Glomerular endothelial cell (primary cell): ENCODE results near the gene WFDC2. TPM values are rescaled to one million over a fixed set of nuclear protein-coding genes. Genes with fewer than 3 reads are reported as not detected.
"Not testable (repeated sequence)": the region's sequence is repeated elsewhere in the genome, so short reads cannot be mapped to it uniquely, and the experiment has no call there.

Source experiments
- DNase-seq: peaks from one replicate; pipeline ENCODE4 v3.0.0-alpha.2; 2011; ENCODE audit warnings: low read depth, low spot score; ENCODE audit errors: extremely low read depth
- total RNA-seq: library from RNA; depleted of rRNA; stranded (reverse); fragments of >200 nt; gene quantifications from 2 replicates; pipeline ENCODE4 v1.2.3, GENCODE V29; 2015

WFDC2 gene
- total RNA-seq, 1 donor from 2014 or later, result not detected

DNA sequence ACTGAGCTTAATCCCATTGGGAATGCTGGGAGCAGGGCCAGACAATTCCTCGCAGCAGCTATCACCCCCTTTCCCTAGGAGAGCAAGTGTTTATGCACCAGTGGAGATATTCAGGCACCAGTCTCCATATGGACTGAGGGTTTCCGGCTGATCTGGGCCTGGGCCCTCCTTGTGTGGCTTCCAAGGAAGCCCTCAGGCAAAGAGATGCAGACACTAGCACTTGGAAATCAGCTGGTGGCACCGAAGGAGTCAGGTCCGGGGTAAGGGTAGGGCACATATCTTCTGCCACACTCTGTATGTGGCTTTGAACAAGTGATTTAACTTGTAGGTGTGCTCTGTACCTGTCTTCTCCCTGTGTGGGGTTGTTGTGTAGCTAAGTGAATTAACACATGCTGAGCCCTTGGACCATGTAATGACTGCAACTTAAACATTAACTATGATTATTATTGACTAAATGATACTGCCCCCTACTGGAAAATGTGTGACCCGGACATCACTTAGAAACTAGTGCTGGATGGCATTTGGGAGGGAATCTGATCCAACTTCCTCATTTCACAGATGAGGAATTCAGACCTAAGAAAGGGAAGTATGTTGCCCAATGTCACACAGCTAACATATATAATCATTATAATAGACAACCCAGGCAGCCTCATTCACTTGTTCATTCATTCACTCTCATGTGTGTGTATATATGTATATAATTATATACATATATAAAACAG is 19.3 kb upstream of the WFDC2 start:
- DNase-seq, result no peak

GRCh38 chr20:45452238-45452637 is 17.3 kb upstream of the WFDC2 start:
- DNase-seq, result no peak

DNA sequence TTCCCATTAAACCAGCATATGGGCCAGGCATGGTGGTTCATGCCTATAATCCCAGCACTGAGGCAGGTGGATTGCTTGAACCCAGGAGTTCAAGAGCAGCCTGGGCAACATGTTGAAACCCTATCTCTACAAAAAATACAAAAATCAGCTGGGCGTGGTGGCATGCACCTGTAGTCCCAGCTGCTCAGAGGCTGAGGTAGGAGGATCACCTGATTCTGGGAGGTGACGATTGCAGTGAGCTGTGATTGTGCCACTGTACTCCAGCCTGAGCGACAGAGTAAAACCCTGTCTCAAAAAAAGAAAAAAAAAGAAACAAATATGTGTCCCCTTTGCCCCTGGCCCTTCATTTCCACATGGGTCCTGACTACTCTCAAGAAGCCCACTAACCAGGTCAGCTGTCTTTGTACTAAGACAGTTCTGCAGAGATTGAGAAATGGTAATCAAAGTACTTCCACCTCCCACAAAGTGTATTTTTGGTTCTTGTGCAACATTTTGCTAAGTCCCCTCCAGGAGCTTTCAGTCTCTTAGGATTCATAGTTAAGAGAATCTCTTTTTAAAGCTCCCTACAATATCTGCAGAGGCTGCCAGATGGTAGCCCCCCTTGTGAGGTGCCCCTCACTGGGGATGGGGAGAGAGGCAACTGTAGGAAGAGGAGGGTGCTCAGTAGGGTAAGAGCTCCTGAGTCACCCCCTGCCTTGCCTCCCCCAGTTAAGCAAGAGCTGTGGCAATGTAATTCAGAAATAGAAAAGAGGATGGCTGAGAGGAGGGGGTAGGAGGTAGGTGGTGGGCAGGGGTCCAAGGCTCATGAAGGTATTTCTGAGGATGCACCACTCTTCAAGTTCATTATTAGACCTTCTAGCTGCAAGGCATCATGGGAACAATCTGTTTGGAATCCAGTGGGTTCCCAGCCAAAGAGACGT is 16.5 kb upstream of the WFDC2 start:
- DNase-seq, result no peak

GRCh38 chr20:45456632-45457031 is 12.9 kb upstream of the WFDC2 start:
- no peak for DNase-seq

GRCh38 chr20:45459606-45460005 is 9.9 kb upstream of the WFDC2 start:
- no peak for DNase-seq

DNA sequence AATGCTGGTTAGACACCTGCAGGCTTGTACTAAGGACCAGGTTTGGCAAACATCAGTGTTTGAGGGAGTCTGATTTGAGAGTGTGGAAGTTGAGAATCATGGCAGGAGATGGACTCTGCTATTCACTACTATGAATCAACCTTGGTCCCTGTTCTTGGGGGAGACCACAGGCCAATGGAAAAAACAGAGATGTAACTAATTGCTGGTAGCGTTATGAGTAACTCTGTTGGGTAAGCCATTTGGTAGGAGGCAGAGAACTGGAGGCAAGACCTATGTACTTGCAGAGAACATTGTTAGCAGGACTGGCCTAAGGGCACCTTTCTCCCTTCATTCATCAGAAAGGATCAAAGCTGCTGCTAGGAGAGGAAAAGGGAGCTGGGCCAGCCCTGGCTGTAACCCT is 8.3 kb upstream of the WFDC2 start:
- no peak for DNase-seq

- DNase-seq, result no peak
Measured at GRCh38 chr20:45462711-45463509, 6.6 kb upstream of the WFDC2 start.

GRCh38 chr20:45463709-45464108 is 5.8 kb upstream of the WFDC2 start:
- no peak for DNase-seq

DNA sequence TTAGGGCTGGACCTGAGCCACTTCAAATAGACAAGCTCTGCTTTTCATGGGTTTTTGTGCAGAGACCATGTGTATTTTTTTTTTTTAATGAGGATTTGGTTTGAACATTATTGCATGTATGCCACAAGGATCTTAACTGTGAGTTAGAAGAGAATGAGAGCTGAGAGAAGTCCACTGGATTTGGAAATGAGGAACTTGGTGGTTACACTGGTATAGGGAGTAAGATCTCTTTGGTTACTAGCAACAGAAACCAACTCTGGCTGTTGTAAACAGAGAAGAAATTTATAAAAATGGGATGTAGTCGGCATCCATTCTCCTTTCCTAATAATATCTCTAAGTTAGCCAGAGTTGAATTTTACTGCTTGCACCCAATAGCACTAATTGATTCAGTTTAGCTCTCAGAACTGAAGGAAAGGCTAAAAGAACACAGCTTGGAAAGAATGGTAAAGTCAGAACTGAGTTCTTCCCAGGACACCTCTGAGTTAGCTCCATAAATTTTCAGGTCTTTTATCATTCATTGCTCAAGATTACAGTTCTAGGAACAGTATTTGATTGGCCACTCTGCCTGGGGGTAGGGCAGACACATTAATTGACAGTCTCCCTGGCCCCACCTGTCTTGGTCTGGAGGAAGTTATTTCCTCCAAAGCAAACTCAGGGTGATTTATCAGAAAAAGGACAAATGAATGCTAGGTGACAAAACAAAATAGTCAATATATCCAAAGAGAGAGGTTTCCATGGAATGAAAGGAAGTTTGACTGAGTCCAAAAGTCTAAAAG is 3.9 kb upstream of the WFDC2 start:
- DNase-seq, result no peak

DNA sequence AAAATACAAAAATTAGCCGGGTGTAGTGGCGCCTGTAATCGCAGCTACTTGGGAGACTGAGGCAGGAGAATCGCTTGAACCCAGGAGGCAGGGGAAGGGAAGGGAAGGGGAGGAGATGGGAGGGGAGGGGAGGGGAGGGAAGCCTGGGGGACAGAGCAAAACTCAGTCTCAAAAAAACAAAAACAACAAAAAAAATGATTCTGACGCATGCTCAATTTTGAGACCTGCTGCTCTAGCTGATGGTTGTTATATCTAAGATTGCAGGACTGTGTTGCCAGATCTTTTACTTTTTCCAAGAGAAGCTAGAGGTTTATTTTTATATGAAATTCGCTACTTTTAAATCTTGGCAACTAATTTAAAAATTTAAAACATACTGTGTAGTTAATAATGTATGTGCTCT is 2.4 kb upstream of the WFDC2 start:
- DNase-seq, result no peak

GRCh38 chr20:45467861-45468260 is 1.7 kb upstream of the WFDC2 start:
- DNase-seq, result no peak

- no peak for DNase-seq
Measured at GRCh38 chr20:45470262-45470931, 844 bp downstream of the WFDC2 start.

GRCh38 chr20:45470937-45471336 is 1.4 kb downstream of the WFDC2 start:
- no peak for DNase-seq

DNA sequence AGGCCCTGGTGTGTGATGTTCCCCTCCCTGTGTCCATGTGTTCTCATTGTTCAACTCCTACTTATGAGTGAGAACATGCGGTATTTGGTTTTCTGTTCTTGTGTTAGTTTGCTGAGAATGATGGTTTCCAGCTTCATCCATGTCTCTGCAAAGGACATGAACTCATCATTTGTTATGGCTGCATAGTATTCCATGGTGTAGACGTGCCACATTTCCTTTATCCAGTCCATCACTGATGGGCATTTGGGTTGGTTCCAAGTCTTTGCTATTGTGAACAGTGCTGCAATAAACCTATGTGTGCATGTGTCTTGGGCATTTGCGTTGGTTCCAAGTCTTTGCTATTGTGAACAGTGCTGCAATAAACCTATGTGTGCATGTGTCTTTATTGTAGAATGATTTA is 2.7 kb downstream of the WFDC2 start:
- not testable (repeated sequence) for DNase-seq

DNA sequence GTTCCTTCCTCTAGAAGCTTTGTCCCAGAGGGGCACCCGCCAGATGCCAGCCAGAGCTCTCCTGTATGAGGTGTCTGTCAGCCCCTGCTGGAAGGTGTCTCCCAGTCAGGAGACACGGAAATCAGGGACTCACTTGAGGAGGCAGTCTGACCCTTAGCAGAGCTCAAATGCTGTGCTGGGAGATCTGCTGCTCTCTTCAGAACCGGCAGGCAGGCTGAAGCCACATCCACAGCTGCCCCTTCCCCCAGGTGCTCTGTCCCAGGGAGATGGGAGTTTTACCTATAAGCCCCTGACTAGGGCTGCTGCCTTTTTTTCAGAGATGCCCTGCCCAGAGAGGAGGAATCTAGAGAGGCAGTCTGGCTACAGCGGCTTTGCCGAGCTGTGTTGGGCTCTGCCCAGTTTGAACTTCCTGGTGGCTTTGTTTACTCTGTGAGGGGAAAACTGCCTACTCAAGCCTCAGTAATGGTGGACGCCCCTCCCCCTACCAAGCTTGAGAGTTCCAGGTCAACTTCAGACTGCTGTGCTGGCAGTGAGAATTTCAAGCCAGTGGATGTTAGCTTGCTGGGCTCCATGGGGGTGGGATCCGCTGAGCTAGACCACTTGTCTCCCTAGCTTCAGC is 8.1 kb downstream of the WFDC2 start:
- not testable (repeated sequence) for DNase-seq

- DNase-seq, result no peak
Measured at GRCh38 chr20:45479822-45480221, 10.3 kb downstream of the WFDC2 start.

GRCh38 chr20:45484676-45485075 is 15.1 kb downstream of the WFDC2 start:
- no peak for DNase-seq

DNA sequence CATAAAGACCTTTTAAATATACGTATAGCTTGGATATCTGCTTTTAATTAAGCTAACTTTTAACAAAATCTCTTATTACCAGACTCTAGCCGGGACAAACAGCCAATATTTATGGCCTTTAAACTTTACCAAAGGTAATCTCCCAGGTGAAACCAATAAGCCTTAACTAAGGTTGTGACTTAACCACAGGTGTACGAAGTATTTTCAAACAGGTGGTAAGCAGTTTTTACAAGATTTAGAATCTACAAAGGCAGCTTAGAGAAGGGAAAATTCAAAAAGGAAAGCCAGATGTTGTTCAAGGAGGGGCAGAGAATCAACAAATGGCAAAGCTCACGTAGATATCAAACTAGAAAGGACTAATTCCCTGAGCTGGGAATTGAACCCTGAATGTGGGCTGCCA is 15.8 kb downstream of the WFDC2 start:
- no peak for DNase-seq

DNA sequence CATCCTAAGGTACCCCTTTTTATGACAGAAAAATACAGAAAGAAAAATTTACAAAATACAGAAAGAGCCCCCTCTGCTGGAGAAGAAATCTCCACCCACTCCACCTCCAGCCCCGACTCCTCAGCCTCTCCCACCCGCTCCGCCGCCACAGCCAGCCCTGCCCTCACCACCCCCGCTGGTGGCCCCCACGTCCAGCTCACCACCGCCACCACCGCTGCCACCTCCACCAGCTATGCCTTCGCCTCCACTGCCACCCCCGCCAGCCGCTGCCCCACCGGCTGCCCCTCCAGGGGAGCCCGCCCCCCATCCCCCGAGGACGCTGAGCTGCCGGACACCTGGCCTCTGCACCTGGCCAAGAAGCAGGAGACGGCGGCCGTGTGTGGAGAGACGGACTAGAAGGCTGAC is 17.7 kb downstream of the WFDC2 start:
- DNase-seq, result no peak
